Liver (tissue), 9 donors: ENCODE results near the gene EVC2. TPM values are rescaled to one million over a fixed set of nuclear protein-coding genes. Genes with fewer than 3 reads are reported as not detected.

Source experiments
- DNase-seq: peaks from one replicate; pipeline ENCODE4 v3.0.0-alpha.2; 2017; ENCODE audit warnings: low spot score
- H3K27ac ChIP-seq, 2 donors: one replicate each; pipeline ENCODE4 v1.7.0; 2013; ENCODE audit warnings: inconsistent platforms in 2 of 2, low read length in 2 of 2, control low read depth in 1 of 2, low read depth in 1 of 2, mild to moderate bottlenecking in 1 of 2
- H3K27me3 ChIP-seq, 4 donors: one replicate each; pipeline versions ENCODE4 v1.6.1 to v1.7.0; 2013; ENCODE audit warnings: low read length in 3 of 4, inconsistent platforms in 1 of 4, mild to moderate bottlenecking in 1 of 4, moderate library complexity in 1 of 4; ENCODE audit not compliant: control insufficient read depth in 4 of 4, insufficient read depth in 4 of 4
- H3K36me3 ChIP-seq, 4 donors: one replicate each; pipeline versions ENCODE4 v1.6.1 to v1.7.0; 2013; ENCODE audit warnings: low read length in 3 of 4, mild to moderate bottlenecking in 3 of 4, low read depth in 1 of 4, moderate library complexity in 1 of 4; ENCODE audit not compliant: control insufficient read depth in 4 of 4, insufficient read depth in 3 of 4
- H3K4me1 ChIP-seq, 4 donors: one replicate each; pipeline versions ENCODE4 v1.6.1 to v1.7.0; 2013; ENCODE audit warnings: low read length in 3 of 4, mild to moderate bottlenecking in 3 of 4, moderate library complexity in 1 of 4; ENCODE audit not compliant: control insufficient read depth in 4 of 4, insufficient read depth in 4 of 4
- H3K4me3 ChIP-seq, 3 donors: one replicate each; pipeline versions ENCODE4 v1.6.1 to v1.7.0; 2013; ENCODE audit warnings: low read length in 3 of 3, control low read depth in 1 of 3, low read depth in 1 of 3, mild to moderate bottlenecking in 1 of 3
- H3K9ac ChIP-seq, 2 donors: one replicate each; pipeline ENCODE4 v1.7.0; 2013; ENCODE audit warnings: low read length in 2 of 2, mild to moderate bottlenecking in 2 of 2, moderate library complexity in 2 of 2, control low read depth in 1 of 2, low read depth in 1 of 2
- H3K9me3 ChIP-seq, 4 donors: one replicate each; pipeline versions ENCODE4 v1.6.1 to v1.7.0; 2013; ENCODE audit warnings: low read length in 3 of 4; ENCODE audit not compliant: control insufficient read depth in 4 of 4
- ATF3 ChIP-seq: IDR thresholded peaks from 2 replicates; pipeline ENCODE4 v1.6.1; 2016; ENCODE audit warnings: antibody characterized with exemption
- CTCF ChIP-seq: fragments of 150-350 bp; IDR thresholded peaks from 2 replicates; pipeline ENCODE4 v1.5.1; 2017; ENCODE audit warnings: improper control_type of control experiment, low read depth, low read length; ENCODE audit not compliant: missing input control
- EGR1 ChIP-seq, 2 donors: IDR thresholded peaks; 2 replicates each; pipeline ENCODE4 v1.6.1; 2016 to 2018; ENCODE audit warnings: antibody characterized with exemption in 2 of 2, low read depth in 2 of 2
- FOXA1 ChIP-seq: IDR thresholded peaks from 2 replicates; pipeline ENCODE4 v1.6.1; 2016; ENCODE audit warnings: antibody characterized with exemption
- FOXA2 ChIP-seq: IDR thresholded peaks from 2 replicates; pipeline ENCODE4 v1.6.1; 2016; ENCODE audit warnings: antibody characterized with exemption
- HNF4A ChIP-seq, 2 donors: conservative IDR thresholded peaks; 2 replicates each; pipeline ENCODE4 v1.6.1; 2016; ENCODE audit warnings: antibody characterized with exemption in 2 of 2, mild to moderate bottlenecking in 2 of 2
- HNF4G ChIP-seq: IDR thresholded peaks from 2 replicates; pipeline ENCODE4 v1.6.1; 2016; ENCODE audit warnings: antibody characterized with exemption
- JUND ChIP-seq, 2 donors: IDR thresholded peaks; 2 replicates each; pipeline ENCODE4 v1.6.1; 2016; ENCODE audit warnings: antibody characterized with exemption in 2 of 2
- MAX ChIP-seq: IDR thresholded peaks from 2 replicates; pipeline ENCODE4 v1.6.1; 2016; ENCODE audit warnings: antibody characterized with exemption
- NR2F2 ChIP-seq: IDR thresholded peaks from 2 replicates; pipeline ENCODE4 v1.6.1; 2016; ENCODE audit warnings: antibody characterized with exemption
- RAD21 ChIP-seq, 2 donors: IDR thresholded peaks; 2 replicates each; pipeline ENCODE4 v1.6.1; 2016; ENCODE audit warnings: antibody characterized with exemption in 2 of 2, mild to moderate bottlenecking in 2 of 2
- SP1 ChIP-seq: IDR thresholded peaks from 2 replicates; pipeline ENCODE4 v1.6.1; 2018; ENCODE audit warnings: antibody characterized with exemption, mild to moderate bottlenecking
- TAF1 ChIP-seq: conservative IDR thresholded peaks from 2 replicates; pipeline ENCODE4 v1.6.1; 2016; ENCODE audit warnings: antibody characterized with exemption, mild to moderate bottlenecking
- YY1 ChIP-seq: IDR thresholded peaks from 2 replicates; pipeline ENCODE4 v1.6.1; 2016; ENCODE audit warnings: antibody characterized with exemption, mild to moderate bottlenecking
- ZBTB33 ChIP-seq: IDR thresholded peaks from 2 replicates; pipeline ENCODE4 v1.6.1; 2016; ENCODE audit warnings: antibody characterized with exemption
- WGBS: extraction: QIAGEN DNeasy Blood & Tissue Kit; methylation state at CpG from one replicate; pipeline ENCODE4 v1.1.7; 2013; 5-methylcytosine and 5-hydroxymethylcytosine counted together
- polyA plus RNA-seq, 2 donors: library from polyadenylated mRNA; stranded (reverse) in 1 of 2; unstranded in 1 of 2; fragments of 200-250 nt in 1 of 2; fragments of >200 nt in 1 of 2; fragmentation: Nextera tagmentation in 1 of 2; extraction: Ambion mirVana in 1 of 2; gene quantifications; one replicate each; pipeline versions ENCODE4 v1.2.1 to v1.2.3, GENCODE V29; 2013 to 2015
- total RNA-seq, 2 donors: library from RNA; depleted of rRNA; stranded (reverse); fragments of >200 nt; gene quantifications; one replicate each; pipeline ENCODE4 v1.2.3, GENCODE V29; 2014
- donor health status: healthy.
- donor health status: healthy.
- donor health status: healthy.
- donor health status: healthy.
- donor health status: healthy.

Gene EVC2
- total and polyA plus RNA-seq, 4 donors: 0.26 to 1.3 (median 0.57) TPM

GRCh38 chr4:5751666-5752375 lies 43.5 kb upstream of the EVC2 start:
- 85% methylated on average over 14 of the region's 14 CpGs for WGBS
- Histone ChIP-seq H3K27ac (no peak overlapping the region), H3K4me3 (no peak overlapping the region), H3K36me3 (peaks cover 0 to 25% (median under 1%) of the 10 kb centered on the region in 4 donors), H3K9me3 (no peaks in the 10 kb centered on the region), H3K27me3 (peaks cover 0 to under 1% (median 0%) of the 10 kb centered on the region in 4 donors), H3K4me1 (no peaks in the 10 kb centered on the region), H3K9ac (no peak overlapping the region)
- TF ChIP-seq TAF1 (no peak), CTCF (no peak), HNF4A (conservative IDR thresholded peaks at IDR 0.05) (no peak), FOXA1 (no peak), ZBTB33 (no peak), NR2F2 (no peak), SP1 (no peak)
- DNase-seq: no peak

- Histone ChIP-seq H3K27me3 (peaks cover 0 to 3% (median 0%) of the 10 kb centered on the region in 4 donors), H3K9ac (no peak overlapping the region), H3K4me3 (no peak overlapping the region), H3K36me3 (peaks cover 0 to 19% (median under 1%) of the 10 kb centered on the region in 4 donors), H3K4me1 (no peaks in the 10 kb centered on the region), H3K27ac (no peak overlapping the region), H3K9me3 (no peaks in the 10 kb centered on the region)
- no peak for TF ChIP-seq ATF3
- TF ChIP-seq HNF4G: no peak
- no peak for TF ChIP-seq SP1
- DNase-seq: no peak
- 83% methylated on average over 17 of the region's 17 CpGs for WGBS
Observed at GRCh38 chr4:5750946-5751665, 42.7 kb upstream of the EVC2 start.

- Histone ChIP-seq H3K9me3 (no peaks in the 10 kb centered on the region), H3K36me3 (peaks cover 0 to 15% (median under 1%) of the 10 kb centered on the region in 4 donors), H3K4me1 (no peaks in the 10 kb centered on the region), H3K27me3 (peaks cover 0 to 3% (median 0%) of the 10 kb centered on the region in 4 donors), H3K9ac (no peak overlapping the region), H3K4me3 (no peak overlapping the region), H3K27ac (no peak overlapping the region)
- no peak for DNase-seq
- 90% methylated on average over 10 of the region's 10 CpGs for WGBS
- TF ChIP-seq EGR1 (IDR thresholded peaks at IDR 0.05; ENCODE audit: low read depth in 2 of 2): no peak
- no peak for TF ChIP-seq FOXA2
- TF ChIP-seq HNF4A (conservative IDR thresholded peaks at IDR 0.05): no peak
- TF ChIP-seq JUND (IDR thresholded peaks at IDR 0.05): no peak
- no peak for TF ChIP-seq YY1
- no peak for TF ChIP-seq ATF3
- no peak for TF ChIP-seq TAF1
- no peak for TF ChIP-seq HNF4G
- no peak for TF ChIP-seq CTCF
- no peak for TF ChIP-seq FOXA1
- TF ChIP-seq MAX: no peak
- TF ChIP-seq RAD21 (IDR thresholded peaks at IDR 0.05): no peak
Observed at GRCh38 chr4:5750052-5750945, 41.9 kb upstream of the EVC2 start.
